Keratinocyte (primary cell): Measurements from ENCODE around the gene ANGPTL4.

Experiments
- EZH2 ChIP-seq: IDR thresholded peaks from one replicate; pipeline ENCODE4 v1.6.1; 2012; ENCODE audit warnings: inconsistent platforms, mild to moderate bottlenecking, low read length, moderate library complexity
- TF ChIP-seq, protein P1 (sequence below), 3 experiments: IDR thresholded peaks in 1 of 3; conservative IDR thresholded peaks in 1 of 3; optimal IDR thresholded peaks in 1 of 3; 2 replicates in 2 of 3; 3 replicates in 1 of 3; pipeline versions ENCODE3 to v1.5.1; 2011; ENCODE audit warnings: low read length in 3 of 3, mild to moderate bottlenecking in 3 of 3, moderate library complexity in 2 of 3, control low read depth in 1 of 3, inconsistent platforms in 1 of 3; ENCODE audit not compliant: insufficient read depth in 2 of 3; ENCODE audit errors: extremely low read depth in 1 of 3

DNA sequence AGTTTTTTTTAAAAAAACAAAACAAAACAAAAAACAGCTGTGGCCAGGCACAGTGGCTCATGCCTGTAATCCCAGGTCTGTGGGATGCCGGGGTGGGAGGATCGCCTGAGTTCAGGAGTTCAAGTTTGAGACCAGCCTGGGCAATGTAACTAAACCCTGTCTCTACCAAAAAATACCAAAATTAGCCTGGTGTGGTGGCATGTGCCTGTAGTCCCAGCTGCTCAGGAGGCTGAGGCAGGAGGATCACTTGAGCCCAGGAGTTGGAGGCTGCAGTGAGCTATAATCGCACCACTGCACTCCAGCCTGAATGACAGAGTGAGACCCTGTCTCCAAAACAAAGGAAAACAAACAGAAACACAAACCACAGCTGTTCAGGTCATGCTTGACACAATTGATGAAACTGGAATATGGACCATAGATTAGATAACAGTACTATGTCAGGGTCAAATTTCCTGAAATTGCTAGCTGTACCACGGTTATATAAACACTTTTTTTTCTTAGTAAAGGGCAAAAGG is 6.9 kb upstream of the ANGPTL4 start:
- TF ChIP-seq, protein P1, sequence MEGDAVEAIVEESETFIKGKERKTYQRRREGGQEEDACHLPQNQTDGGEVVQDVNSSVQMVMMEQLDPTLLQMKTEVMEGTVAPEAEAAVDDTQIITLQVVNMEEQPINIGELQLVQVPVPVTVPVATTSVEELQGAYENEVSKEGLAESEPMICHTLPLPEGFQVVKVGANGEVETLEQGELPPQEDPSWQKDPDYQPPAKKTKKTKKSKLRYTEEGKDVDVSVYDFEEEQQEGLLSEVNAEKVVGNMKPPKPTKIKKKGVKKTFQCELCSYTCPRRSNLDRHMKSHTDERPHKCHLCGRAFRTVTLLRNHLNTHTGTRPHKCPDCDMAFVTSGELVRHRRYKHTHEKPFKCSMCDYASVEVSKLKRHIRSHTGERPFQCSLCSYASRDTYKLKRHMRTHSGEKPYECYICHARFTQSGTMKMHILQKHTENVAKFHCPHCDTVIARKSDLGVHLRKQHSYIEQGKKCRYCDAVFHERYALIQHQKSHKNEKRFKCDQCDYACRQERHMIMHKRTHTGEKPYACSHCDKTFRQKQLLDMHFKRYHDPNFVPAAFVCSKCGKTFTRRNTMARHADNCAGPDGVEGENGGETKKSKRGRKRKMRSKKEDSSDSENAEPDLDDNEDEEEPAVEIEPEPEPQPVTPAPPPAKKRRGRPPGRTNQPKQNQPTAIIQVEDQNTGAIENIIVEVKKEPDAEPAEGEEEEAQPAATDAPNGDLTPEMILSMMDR (optimal IDR thresholded peaks at IDR 0.05 in 1 of 3, IDR thresholded peaks at IDR 0.05 in 1 of 3, conservative IDR thresholded peaks at IDR 0.05 in 1 of 3; ENCODE audit: extremely low read depth in 1 of 3, insufficient read depth in 2 of 3, low read length in 3 of 3), result no peak
- no peak for TF ChIP-seq EZH2
